Effector memory CD4-positive, alpha-beta T cell (primary cell): ENCODE measurements around the gene GRK3.

Experiments used
- DNase-seq, 3 donors: peaks; one replicate each; pipeline ENCODE4 v3.0.0-alpha.2; 2020
- H3K27ac ChIP-seq: 2 replicates; pipeline ENCODE4 v1.7.0; 2013; ENCODE audit warnings: mild to moderate bottlenecking, low read length, moderate library complexity; ENCODE audit not compliant: insufficient read depth, poor library complexity, severe bottlenecking
- H3K27me3 ChIP-seq: replicated peaks from 2 replicates; pipeline ENCODE4 v1.7.0; 2013; ENCODE audit warnings: mild to moderate bottlenecking, low read length; ENCODE audit not compliant: insufficient read depth, control insufficient read depth, poor library complexity, severe bottlenecking
- H3K36me3 ChIP-seq: 2 replicates; pipeline ENCODE4 v1.7.0; 2013; ENCODE audit warnings: mild to moderate bottlenecking, low read length, moderate library complexity; ENCODE audit not compliant: control insufficient read depth, insufficient read depth
- H3K4me1 ChIP-seq: 2 replicates; pipeline ENCODE4 v1.7.0; 2013; ENCODE audit warnings: low read length, mild to moderate bottlenecking; ENCODE audit not compliant: control insufficient read depth, insufficient read depth, poor library complexity, severe bottlenecking
- H3K4me3 ChIP-seq: 2 replicates; pipeline ENCODE4 v1.7.0; 2013; ENCODE audit warnings: low read length, low read depth, mild to moderate bottlenecking; ENCODE audit not compliant: insufficient read depth, poor library complexity, severe bottlenecking
- H3K9me3 ChIP-seq: 2 replicates; pipeline ENCODE4 v1.7.0; 2013; ENCODE audit warnings: mild to moderate bottlenecking, low read length, moderate library complexity; ENCODE audit not compliant: control insufficient read depth

GRK3 gene

DNA sequence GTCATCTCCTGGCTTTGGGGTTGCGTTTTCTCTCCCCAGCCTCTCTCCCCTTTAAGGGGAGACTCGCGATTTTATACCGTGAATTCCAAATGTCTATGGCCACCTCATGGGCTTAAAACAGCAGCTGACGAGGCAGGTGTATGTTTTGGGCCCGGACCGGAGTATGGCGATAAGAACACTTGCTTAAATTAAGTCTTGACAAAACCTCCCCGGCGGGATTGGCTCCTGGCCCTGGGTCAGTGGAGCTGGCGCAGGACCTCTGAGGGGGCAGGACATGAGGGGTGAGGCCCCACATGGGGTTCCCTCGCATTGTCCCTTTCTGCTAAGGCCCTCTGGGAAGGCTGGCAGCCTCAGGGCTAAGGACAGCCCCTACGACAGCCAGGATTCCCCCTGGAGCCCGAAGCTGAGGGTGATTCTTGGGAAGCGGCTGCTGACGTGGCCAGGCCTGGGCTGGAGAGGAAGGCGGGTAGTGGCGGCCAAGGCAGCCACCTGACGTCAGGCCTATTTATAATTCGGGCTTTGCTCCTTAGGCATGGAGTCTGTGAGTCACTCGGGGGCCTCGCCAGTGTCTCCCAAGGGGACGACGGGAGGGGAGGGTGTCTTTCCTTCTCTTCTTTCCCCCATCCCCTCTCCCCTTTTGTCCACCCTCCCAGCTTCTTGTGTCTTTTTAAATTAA lies 190.2 kb downstream of the GRK3 start:
- Histone ChIP-seq H3K9me3 (no peaks in the 10 kb centered on the region), H3K27ac (no peak overlapping the region), H3K4me3 (no peak overlapping the region), H3K27me3 (no peaks in the 10 kb centered on the region), H3K4me1 (no peaks in the 10 kb centered on the region), H3K36me3 (no peaks in the 10 kb centered on the region)
- DNase-seq: no peak

DNA sequence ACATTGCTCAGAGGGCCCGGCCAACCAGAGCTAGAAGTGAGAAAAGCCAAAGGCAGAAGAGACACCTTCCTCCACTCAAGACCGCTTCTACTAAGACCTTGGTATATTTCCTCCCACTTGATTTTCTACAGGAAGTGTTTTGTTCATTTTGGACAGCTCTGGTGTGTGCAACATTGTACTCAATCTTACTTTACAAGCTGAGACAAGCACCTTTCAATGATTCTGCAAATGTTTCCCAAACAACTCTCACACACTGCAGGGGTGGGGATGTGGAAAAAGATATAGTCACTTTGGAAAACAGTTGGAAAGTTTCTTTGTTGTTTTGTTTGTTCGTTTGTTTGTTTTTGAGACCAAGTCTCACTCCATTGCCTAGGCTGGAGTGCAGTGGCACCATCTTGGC lies 193.2 kb downstream of the GRK3 start:
- no peaks in the 10 kb centered on the region for H3K4me1 ChIP-seq
- no peak overlapping the region for H3K4me3 ChIP-seq
- DNase-seq: no peak
- no peaks in the 10 kb centered on the region for H3K36me3 ChIP-seq
- H3K27ac ChIP-seq: no peak overlapping the region
- no peaks in the 10 kb centered on the region for H3K9me3 ChIP-seq
- H3K27me3 ChIP-seq: no peaks in the 10 kb centered on the region

- no peak for DNase-seq
- H3K9me3 ChIP-seq: no peaks in the 10 kb centered on the region
- H3K36me3 ChIP-seq: no peaks in the 10 kb centered on the region
- H3K27me3 ChIP-seq: no peaks in the 10 kb centered on the region
- H3K4me3 ChIP-seq: no peak overlapping the region
- H3K4me1 ChIP-seq: no peaks in the 10 kb centered on the region
- no peak overlapping the region for H3K27ac ChIP-seq
Measured at GRCh38 chr22:25758316-25758715, 193.8 kb downstream of the GRK3 start.

DNA sequence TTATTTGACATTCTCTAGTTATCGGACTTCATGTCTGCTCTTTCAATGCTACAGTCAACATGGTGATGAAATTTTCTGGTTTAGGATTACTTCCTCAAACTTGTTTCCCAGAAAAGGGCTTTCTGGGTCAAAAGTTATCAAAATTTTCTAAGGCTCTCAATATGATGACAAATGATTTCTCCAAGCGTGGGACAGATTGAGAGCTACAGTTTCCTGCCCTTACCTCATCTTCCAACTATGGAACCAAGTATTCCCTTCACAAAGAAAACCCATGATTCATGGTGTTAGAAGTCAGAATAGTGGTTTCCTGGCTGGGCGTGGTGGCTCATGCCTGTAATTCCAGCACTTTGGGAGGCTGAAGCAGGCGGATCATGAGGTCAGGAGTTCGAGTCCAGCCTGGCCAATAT lies 195.4 kb downstream of the GRK3 start:
- Histone ChIP-seq H3K9me3 (no peaks in the 10 kb centered on the region), H3K27me3 (no peaks in the 10 kb centered on the region), H3K36me3 (no peaks in the 10 kb centered on the region), H3K4me3 (no peak overlapping the region), H3K27ac (no peak overlapping the region), H3K4me1 (no peaks in the 10 kb centered on the region)
- no peak for DNase-seq

- H3K4me3 ChIP-seq: no peak overlapping the region
- no peaks in the 10 kb centered on the region for H3K36me3 ChIP-seq
- no peaks in the 10 kb centered on the region for H3K9me3 ChIP-seq
- H3K27me3 ChIP-seq: no peaks in the 10 kb centered on the region
- H3K27ac ChIP-seq: no peak overlapping the region
- H3K4me1 ChIP-seq: no peaks in the 10 kb centered on the region
- DNase-seq: no peak
Measured at GRCh38 chr22:25760294-25760693, 195.8 kb downstream of the GRK3 start.

GRCh38 chr22:25760848-25761595 lies 196.5 kb downstream of the GRK3 start:
- no peaks in the 10 kb centered on the region for H3K9me3 ChIP-seq
- H3K4me1 ChIP-seq: no peaks in the 10 kb centered on the region
- no peaks in the 10 kb centered on the region for H3K27me3 ChIP-seq
- no peaks in the 10 kb centered on the region for H3K36me3 ChIP-seq
- H3K4me3 ChIP-seq: no peak overlapping the region
- H3K27ac ChIP-seq: no peak overlapping the region
- DNase-seq: no peak

DNA sequence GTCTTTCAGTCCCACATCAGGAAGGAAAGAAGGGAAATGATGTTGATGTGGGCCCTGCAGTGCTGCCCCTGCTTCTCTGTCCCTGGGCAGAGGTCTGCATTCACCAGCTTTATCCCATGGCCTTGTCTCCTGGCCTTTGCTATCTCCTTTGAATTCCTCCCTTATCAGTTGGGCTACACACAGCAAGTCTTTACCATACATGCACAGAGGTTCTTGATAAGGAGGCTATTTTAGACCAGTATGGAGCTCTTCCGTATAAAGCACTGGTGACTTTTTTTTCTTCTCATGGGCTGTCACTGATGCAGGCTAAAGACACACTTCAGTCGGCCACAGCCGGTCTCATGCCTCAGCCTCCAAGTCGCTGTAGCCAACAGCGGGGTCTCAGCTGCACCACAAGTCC lies 197.7 kb downstream of the GRK3 start:
- Histone ChIP-seq H3K27me3 (no peaks in the 10 kb centered on the region), H3K4me1 (no peaks in the 10 kb centered on the region), H3K27ac (no peak overlapping the region), H3K4me3 (no peak overlapping the region), H3K36me3 (no peaks in the 10 kb centered on the region), H3K9me3 (no peaks in the 10 kb centered on the region)
- no peak for DNase-seq

- no peaks in the 10 kb centered on the region for H3K9me3 ChIP-seq
- no peaks in the 10 kb centered on the region for H3K36me3 ChIP-seq
- H3K27ac ChIP-seq: no peak overlapping the region
- no peak overlapping the region for H3K4me3 ChIP-seq
- H3K4me1 ChIP-seq: no peaks in the 10 kb centered on the region
- H3K27me3 ChIP-seq: no peaks in the 10 kb centered on the region
- DNase-seq: no peak
Measured at GRCh38 chr22:25763239-25763777, 198.8 kb downstream of the GRK3 start.

DNA sequence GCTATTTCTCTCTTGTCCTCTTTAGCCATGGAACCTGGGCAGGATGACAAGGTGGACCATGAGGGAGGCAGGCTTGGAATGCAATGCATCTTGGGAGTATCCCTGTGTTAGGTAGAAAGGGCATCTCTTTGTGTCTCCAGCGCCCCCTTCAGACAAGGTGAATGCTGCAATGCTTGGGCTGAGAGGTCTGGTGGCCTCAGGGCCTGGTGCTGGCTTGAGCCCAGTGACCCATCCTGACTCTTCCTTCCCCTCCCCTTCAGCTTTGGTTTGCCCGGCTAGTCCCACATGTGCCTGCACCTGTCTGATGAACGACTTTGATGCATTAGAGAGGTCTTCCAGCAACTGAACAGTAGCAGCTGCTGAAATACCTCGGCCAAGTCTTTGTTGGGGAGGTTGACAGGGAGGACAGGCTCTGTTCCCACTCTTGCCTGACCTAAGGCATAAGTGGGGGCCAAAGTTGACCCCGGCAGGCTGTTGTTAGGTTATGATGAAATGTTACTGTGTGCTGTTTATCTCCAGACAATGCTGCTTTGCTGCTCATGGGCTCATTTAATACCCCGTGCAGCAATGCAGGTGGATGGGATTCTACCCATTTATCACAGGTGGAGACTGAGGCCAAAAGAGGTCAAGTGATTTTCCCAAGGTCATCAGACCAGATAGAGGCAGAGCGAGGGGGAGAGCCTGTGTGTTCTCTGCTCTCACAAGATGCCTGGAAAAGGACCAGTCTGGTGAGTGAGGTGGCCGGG lies 200.0 kb downstream of the GRK3 start:
- Histone ChIP-seq H3K36me3 (no peaks in the 10 kb centered on the region), H3K4me3 (no peak overlapping the region), H3K4me1 (no peaks in the 10 kb centered on the region), H3K27me3 (no peaks in the 10 kb centered on the region), H3K9me3 (no peaks in the 10 kb centered on the region), H3K27ac (no peak overlapping the region)
- DNase-seq: no peak

DNA sequence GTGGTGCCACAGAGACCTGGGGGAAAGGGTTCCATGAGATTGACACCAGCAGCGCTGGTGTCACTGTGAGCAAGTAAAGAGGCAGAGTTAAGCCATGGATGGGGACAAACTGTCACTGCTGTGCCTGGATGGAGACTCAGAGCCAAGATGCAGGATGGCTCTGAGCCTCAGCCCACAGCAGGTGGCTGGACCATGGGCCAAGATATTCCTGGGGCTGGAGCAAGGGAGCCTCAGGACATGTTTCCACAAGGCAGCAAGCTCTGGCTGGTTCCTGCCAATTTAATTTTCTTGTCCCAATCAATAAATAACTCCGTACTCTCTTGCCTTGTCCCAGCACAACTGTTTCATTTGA lies 200.5 kb downstream of the GRK3 start:
- Histone ChIP-seq H3K4me3 (no peak overlapping the region), H3K4me1 (no peaks in the 10 kb centered on the region), H3K9me3 (no peaks in the 10 kb centered on the region), H3K36me3 (no peaks in the 10 kb centered on the region), H3K27me3 (no peaks in the 10 kb centered on the region), H3K27ac (no peak overlapping the region)
- DNase-seq: no peak
